Fibroblast of mammary gland (primary cell): ENCODE results near the gene RAP1GAP2.

Source experiments
- DNase-seq: peaks from one replicate; pipeline ENCODE4 v3.0.0-alpha.2; 2010; ENCODE audit warnings: low read depth
- H3K4me3 ChIP-seq: 2 replicates; pipeline ENCODE4 v1.5.1; 2011; ENCODE audit warnings: low read depth, mild to moderate bottlenecking, low read length, moderate library complexity; ENCODE audit not compliant: control insufficient read depth
- TF ChIP-seq, protein P1 (sequence below): conservative IDR thresholded peaks from 2 replicates; pipeline ENCODE4 v1.5.1; 2011; ENCODE audit warnings: low read depth, low read length, inconsistent platforms; ENCODE audit not compliant: control insufficient read depth, insufficient read depth

The RAP1GAP2 gene

DNA sequence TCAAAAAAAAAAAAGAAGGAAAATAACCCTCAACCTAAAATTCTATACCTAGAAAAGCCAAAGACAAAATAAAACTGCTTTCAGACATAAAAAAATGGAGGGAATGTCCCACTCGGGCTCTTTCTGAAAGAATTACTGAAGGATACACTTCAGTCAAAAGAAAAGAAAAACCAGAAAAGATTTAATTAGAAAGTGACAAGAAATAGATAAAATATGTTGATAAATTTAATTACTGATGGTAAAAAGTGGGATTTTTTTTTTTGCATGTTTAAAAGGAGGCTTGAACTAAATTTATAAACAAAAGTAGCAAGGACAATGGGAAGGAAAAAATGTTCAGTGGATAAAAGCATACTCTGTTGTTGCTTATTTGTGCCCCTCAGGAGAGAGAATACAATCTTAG is 178.1 kb downstream of the RAP1GAP2 start:
- TF ChIP-seq, protein P1, sequence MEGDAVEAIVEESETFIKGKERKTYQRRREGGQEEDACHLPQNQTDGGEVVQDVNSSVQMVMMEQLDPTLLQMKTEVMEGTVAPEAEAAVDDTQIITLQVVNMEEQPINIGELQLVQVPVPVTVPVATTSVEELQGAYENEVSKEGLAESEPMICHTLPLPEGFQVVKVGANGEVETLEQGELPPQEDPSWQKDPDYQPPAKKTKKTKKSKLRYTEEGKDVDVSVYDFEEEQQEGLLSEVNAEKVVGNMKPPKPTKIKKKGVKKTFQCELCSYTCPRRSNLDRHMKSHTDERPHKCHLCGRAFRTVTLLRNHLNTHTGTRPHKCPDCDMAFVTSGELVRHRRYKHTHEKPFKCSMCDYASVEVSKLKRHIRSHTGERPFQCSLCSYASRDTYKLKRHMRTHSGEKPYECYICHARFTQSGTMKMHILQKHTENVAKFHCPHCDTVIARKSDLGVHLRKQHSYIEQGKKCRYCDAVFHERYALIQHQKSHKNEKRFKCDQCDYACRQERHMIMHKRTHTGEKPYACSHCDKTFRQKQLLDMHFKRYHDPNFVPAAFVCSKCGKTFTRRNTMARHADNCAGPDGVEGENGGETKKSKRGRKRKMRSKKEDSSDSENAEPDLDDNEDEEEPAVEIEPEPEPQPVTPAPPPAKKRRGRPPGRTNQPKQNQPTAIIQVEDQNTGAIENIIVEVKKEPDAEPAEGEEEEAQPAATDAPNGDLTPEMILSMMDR = no peak
- no peak for DNase-seq
- H3K4me3 ChIP-seq = no peak overlapping the region

DNA sequence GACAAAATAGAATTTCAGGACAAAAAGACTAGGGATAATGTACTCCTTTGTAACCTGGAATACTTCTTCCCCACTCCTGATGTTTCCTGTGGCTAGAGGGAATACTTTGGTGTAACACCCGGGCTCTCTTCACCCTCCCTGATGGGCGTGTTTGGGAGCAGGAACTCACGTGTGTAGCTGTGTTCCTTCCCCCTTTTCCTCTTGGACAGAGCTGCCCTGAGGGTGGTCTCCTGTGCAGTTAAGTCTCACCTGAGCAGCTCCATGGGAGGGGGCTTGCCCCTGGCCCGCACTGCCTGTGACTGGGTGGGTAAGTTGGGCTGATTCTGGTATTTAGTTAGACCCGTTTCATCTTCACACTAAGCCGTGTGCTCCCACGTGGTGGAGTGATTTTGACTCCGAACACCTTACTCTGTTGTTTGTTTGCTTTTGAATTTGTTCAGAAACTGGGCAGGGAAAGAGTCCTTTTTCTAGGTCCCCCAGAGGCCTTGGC is 179.3 kb downstream of the RAP1GAP2 start:
- peak; percentile 25 for DNase-seq
- peak overlapping the region; percentile 35 for H3K4me3 ChIP-seq
- TF ChIP-seq, protein P1 = no peak

DNA sequence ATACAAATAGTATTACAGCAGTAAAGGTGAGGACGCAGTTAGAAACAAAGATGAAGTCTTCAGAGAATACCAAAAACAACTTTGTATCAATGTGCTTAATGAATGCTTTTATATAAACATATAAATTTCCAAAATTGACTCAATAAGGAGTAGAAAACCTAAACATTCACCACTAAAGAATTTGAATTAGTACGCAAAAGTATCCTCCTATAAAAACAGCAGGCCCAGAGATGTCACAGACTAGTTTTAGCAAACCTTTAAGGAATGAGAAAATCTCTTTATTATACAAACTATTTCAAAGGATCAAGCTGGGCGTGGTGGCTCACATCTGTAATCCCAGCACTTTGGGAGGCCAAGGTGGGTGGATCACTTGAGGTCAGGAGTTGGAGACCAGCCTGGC is 180.9 kb downstream of the RAP1GAP2 start:
- peak; percentile 19 for DNase-seq
- TF ChIP-seq, protein P1 = no peak

DNA sequence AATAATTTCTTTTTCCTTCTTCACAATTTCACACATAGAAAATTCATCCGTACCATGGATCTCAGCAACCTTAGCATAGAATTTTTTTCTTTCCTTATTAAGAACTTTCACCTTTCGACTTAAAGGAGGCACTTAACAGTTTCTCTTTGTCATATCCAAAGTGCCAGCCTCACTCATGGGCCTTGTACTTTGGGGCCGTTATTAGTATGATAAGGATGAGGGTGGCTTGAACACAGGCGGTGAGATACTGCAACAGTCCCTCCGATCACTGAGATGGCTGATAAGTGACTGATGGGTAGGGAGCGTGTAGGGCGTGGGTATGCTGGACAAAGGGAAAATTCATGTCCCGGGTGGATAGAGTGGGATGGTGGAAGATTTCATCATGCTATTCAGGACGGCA is 181.9 kb downstream of the RAP1GAP2 start:
- DNase-seq = no peak
- no peak overlapping the region for H3K4me3 ChIP-seq
- TF ChIP-seq, protein P1 = no peak

More for the DNA sequence above, 180.9 kb downstream of the RAP1GAP2 start:
- no peak overlapping the region for H3K4me3 ChIP-seq

DNA sequence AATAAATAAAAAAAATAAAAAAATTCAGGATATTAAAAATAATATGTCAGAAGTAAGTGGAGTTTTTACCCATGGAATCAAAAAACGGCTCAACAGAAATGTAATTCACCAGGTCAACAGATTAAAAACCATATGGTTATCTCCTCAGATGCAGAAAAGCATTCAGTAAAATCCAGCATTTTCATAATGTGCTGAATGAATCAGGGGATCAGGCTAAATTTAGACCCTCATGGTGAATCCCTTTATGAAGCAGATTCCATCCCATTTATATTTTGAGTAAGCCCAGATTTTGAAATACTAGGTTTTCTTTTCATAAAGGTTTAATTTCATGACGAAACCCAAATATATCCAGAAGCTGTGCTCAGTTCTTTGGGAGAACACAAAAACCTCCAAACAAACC is 182.8 kb downstream of the RAP1GAP2 start:
- no peak overlapping the region for H3K4me3 ChIP-seq
- no peak for DNase-seq
- TF ChIP-seq, protein P1 = no peak

DNA sequence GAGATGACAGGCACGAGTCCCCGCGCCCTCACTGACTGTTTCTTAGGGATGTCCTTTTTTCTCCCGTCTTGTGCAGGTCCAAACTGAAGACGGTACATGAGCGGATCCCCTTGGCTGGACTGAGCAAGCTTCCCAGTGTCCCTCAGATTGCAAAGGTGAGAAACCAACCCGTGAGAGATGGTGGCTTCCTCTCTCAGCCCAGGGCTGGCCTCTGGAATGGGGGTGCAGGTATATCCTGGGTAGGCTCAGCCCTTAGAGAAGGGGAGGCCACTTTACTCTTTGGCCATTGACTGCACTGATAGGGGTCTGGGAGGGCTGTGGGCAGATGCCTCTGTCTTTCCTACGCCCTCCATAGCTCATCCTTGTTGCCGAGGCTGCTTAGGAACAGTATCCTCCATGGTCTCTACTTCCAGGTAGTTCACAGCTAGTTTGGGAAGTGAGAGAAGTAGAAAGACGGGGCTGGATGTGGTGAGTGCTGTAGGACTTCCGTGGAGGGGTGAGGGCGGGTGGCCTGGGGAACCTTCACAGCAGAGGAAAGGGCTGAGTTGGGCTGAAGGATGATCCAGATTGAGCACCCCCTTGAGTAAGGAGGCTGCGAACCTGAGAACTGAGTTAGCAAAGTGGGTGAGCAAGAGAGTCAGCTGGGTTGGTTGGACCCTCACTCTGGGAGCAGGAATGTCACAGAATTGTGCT is 184.1 kb downstream of the RAP1GAP2 start:
- H3K4me3 ChIP-seq = no peak overlapping the region
- TF ChIP-seq, protein P1 = no peak
- no peak for DNase-seq
